HG02610 (cell line): ENCODE measurements around the gene OR4D1.

Experiments
- ATAC-seq: cut with Tn5 transposase; IDR thresholded peaks from one replicate; pipeline ENCODE4 v1.9.1; 2021; ENCODE audit warnings: mild to moderate bottlenecking, moderate library complexity; ENCODE audit not compliant: unreplicated experiment

Gene OR4D1

DNA sequence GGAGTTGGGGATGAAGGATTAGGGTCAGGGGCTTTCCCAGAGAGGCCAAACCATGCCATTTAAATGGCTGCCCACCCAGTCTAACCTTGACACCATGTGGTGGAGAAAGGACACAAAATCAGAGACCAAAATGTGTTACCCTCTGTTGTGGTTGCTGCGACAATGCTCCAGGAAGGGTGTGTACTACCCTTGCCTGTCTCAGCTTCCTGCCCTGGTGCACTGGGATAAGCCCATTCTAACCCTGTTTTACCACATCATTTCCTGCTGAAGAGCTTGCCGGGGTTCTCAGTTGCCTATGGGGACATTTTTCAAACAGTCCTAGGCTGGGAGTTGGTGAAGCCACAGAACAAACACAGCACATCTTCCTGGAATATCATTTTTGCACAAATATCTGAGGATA is 4.9 kb downstream of the OR4D1 start:
- no peak for ATAC-seq

DNA sequence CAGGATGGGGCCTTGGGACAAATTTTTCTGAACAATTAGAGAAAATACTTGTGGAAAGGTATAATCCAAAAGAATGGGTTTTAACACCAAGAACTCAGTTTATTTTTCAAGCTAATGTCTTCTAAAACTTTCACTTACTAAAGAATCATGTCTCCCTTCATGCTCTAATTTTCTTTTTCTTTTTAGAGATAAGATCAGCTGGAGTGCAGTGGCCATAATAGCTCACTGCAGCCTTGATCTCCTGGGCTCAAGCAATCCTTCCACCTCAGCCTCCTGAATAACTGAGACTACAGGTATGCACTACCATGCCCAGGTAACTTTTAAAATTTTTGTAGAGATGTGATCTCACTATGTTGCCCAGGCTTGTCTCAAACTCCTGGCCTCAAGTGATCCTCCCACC is 5.5 kb downstream of the OR4D1 start:
- no peak for ATAC-seq

DNA sequence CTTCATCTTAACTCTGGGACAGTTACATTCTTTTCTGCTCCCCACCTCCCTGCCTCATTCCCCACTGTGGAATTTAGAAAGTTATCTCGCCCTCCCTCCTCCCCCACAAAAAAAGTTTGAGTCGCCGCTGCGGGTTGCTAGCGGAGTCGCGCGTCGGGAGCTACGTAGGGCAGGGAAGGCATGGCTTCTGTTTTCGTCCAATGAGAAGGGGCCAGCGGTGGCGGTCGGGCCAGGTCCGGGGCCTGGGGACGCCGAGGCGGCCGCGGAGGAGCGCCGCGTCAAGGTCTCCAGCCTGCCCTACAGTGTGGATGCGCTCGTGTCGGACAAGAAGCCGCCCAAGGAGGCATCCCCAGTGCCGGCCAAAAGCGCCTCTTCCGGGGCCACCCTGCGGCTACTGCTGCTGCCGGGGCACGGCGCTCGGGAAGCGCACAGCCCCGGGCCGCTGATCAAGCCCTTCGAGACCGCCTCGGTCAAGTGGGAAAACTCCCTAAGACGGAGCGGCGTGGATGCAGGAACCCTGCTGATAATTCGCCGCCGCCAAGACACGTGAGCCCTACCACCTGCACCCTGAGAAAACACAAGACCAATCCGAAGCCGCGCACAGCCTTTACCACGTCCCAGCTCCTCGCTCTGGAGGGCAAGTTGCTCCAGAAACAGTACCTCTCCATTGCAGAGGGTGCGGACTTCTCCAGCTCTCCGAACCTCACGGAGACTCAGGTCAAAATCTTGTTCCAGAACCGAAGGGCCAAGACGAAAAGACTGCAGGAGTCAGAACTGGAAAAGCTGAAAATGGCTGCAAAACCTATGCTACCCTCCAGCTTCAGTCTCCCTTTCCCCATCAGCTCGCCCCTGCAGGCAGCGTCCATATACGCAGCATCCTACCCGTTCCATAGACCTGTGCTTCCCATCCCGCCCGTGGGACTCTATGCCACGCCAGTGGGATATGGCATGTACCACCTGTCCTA is 8.9 kb downstream of the OR4D1 start:
- no peak for ATAC-seq

DNA sequence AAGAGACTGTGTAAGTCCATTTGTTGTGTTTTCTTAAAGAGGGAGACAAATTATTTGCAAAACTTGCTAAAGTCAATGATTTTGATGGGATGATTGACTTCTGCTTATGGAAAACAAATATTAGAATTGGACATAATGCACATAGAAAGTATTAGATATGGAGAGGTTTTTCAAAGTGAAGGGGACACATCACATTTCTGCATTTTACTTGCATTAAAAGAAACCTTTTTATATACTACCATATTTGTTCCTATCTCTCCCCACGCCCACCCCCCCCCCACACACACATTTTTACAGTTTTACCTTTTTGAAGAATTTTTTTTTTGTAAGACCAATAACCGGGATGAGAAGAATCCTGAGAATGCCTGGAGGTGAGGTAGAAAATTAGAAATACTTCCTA is 10.0 kb downstream of the OR4D1 start:
- no peak for ATAC-seq

DNA sequence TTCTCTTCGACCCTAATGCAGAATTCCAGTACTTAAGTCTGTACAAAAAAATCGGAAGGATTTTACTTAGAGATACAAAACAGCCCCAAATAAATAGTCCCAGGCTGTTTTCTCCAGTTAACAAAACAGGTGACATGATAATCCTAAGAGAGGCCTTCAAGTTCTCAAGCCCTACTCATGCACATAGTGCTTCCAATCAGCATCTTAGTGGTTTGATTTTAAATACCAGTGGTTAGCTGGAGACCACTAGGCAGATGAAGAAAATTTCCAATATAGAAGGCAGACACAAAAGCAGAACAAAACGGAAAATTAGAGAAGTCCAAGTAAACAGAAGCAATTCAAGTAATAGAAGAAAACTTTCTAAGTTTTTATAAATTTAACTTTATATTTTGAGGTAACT is 13.4 kb downstream of the OR4D1 start:
- ATAC-seq: no peak

DNA sequence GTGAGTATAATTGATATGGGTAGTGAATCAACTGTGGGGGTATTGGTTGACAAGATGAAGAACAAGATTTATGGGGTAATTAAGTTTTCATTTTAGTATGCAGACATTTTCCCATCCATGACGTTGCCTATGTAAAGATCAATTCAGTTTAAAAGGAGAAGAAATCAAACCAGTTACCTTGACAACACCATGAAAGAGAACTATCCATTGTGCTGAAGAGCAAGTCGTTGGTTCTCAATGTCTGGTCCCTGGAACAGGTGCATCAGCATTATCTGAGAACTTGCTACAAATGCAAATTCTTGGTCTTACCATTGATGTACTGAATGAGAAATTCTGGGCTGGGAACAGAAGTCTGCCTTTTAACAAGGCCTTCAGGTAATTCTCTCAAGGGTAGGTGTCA is 17.8 kb downstream of the OR4D1 start:
- ATAC-seq: no peak

DNA sequence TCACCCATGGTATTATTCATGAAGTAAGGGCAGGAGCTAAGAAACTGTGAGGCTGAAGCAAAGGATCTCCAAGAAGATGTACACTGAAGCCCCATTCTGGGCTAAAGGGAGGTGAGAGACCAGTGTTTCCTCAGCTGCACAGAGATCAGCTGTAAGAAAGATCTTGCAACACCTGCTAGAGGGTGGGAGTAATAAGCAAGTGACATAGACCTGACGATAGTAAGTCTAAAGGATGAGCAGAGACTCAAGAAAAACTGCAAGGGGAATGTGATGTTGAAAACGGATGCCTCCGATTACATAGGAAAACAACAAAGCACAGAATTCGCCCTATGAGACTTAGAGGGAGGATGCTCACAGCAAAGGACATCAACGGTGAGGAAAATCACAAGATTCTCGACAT is 18.5 kb downstream of the OR4D1 start, which contains the start of gene OR4D2:
OR4D2 (plus strand) TSS at position 301 of the 400 bp plus-strand sequence. CDS start 2,674 bp downstream, outside the sequence.
- ATAC-seq: no peak

DNA sequence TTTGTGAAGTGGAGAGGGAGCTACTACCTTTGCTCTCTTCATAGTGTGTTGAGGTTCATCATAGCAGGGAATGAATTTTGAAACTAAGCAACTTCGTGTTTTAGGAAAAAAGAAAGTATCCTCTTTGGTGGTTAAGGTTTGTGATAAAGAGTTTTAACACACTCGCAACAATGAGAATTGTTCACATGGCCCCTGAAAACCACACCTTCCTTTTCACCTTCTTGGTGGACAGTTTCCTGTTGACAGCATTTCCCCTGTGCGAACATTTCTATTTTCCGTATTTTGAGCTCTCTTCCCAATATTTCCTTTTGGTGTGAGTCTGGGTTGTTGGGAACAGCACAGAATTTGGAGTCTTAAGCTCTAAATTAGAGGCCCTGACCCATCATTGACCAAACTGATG is 22.4 kb downstream of the OR4D1 start:
- ATAC-seq: no peak

DNA sequence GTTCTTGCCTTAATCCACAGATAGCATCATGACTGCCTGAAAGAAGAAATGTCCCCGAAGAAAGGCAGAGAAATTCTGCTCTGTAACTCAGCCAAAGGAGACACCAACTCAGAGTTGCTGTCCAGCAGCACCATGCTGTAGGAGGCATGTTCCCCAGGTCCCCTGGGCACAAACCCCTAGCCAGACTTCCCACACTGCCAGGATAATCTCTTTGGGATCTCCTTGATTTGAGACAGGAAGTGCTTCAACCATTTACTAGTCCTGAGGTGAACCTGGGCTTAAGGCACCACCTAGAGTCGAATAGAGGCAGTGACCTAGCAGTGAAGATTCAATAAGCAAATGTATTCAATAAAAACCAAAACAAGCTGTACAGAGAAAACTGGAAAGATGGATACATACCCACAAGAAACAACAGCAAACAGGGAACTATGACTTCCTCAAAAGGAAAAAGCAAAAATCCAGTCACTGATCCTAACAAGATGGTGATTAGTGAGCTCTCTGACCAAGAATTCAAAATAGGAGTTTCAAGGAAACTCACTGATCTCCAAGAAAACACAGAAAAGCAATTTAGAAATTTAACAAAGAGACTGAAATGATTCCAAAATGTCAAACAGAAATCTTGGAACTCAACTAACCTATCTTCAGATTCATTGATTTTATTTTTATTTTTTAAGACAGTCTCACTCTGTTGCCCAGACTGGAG is 24.3 kb downstream of the OR4D1 start:
- no peak for ATAC-seq

DNA sequence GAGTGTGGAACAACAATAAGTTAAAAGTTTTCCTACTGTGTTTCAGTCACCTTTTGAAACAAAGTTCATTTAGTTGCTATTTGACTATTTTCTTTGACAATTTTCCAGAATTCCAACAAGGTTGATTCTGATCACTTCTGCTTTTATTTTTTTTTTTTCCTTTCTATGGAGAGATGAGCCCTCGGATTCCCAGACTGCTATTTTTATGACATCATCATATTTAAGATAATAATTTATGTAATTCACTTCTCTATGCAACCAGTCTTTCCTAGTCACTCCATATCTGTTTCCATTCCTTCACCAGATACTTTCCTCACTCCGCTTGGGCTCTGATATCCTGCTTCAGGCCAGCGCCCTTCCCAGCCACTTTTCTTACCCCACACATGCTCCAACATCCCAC is 26.7 kb downstream of the OR4D1 start:
- ATAC-seq: no peak

DNA sequence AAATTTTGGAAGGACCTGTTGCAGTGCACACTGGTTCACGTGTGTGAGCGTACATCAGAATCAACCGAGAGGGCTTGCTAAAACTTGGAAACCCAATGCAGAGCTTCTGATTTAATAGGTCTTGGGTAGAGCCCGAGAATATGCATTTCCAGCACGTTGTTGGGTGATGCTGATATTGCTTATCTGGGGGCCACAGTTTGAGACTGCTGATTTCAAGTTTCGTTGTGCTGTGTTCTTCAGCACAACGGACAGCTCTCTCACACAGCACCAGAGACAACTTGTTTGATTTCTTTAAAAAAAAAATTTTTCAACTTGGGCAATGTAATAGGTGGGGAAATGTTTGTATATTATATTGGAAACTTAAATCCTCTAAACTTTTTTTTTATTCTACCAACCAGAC is 28.0 kb downstream of the OR4D1 start:
- no peak for ATAC-seq

DNA sequence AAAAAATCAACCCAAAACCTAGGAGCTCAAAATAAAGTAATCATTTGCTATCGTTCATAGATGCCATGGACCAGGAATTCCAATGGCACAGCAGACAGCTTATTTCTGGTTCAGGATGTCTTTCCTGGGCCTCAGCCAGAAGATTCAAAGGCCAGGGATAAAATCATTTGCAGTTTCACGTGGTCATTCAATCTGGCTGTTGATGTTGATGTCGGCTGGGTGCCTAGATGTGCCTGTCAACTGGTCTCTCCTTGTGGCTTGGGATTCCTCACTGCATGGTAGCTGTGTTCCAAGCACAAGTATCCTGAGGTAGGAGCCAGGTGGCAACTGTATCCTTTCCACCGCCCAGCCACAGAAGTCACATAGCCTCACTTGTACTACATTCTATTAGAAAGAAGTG is 33.6 kb downstream of the OR4D1 start:
- ATAC-seq: no peak

DNA sequence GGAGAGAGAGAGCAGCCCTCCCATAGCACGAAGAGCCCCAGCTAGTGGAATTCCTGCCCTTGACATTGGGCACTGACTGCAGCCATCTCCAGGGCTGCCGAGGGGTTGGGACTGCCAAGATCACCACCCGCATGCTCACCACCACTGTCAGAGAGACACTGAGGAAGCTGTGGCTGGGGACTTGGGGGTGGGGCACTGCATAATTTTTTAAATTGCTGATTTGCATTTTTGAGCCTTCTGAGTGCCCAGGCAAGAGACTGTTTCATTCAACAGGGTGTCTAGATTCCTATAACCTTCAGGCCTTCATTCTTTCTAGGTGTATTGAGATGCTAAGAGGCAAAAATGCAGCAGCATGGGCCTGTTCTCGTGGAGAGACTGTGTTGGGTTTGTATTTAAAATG is 35.3 kb downstream of the OR4D1 start:
- ATAC-seq: no peak

DNA sequence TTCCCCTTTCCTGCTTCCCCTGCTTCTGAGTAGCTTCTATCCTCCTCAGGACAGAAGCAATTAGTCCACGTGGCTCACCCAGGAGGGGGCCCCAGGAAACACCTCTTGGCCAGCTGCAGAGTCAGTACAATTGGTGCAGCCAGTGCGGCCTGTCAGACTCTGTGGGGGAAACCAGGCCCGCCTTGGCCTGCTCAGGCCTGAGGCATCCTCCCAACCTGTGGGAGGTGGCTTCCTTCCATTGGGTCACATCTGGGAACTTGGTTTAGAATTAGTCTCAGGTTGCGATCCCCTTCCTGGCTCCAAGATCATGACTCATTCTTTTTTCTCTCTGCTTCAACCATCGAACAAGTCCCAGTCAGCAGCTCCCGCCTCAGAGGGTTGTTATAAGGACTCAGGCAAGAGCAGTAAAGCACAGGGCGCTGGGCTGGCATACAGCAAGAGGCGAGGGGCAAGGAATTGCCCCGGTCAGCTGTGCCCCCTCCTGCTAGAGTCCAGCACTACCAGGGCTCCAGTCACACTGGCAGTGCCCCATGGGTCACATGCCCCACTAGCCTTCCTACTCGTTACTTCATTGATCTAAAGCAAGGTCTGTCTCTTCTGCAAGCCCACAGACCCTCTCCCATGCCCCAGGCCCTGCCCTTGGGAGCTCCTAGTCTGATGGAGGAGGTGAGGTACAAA is 36.3 kb downstream of the OR4D1 start:
- ATAC-seq: no peak

DNA sequence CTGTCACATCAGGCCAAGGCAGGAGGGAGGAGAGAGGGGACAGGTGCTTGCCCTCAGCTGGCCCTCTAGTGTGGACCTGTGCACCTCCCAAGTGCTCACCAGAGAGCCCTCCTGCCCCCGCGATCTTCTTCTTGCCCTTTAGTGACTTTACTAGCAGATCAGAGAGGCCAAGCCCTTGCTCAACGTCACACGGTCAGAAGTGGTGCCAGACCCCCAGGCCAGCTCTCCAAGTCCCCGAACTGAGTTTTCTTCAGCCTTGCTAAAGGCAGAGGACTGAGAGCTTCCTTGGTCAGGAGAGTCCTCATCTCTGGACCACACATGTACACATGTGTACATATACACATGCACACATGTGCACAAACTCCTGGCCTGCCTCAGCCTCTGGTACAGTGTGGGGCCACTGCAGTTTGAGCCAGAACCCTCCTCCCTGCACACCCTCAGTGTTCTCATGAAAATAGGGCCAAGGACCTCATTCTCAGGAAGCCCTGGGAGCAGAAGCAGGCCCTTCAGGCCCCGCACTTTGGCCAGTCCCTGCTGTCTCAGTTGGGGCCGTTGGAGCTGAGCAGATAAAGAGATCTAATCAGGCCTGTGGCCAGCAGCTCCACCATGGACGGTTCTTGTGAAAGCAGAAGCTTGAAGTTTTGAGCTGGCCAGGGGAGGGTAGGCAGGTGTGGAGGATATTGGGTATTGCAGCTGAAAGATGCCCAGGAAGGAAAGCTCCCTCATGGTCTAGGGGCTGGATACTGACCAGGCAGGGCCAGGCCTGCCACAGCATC is 37.0 kb downstream of the OR4D1 start:
- no peak for ATAC-seq

DNA sequence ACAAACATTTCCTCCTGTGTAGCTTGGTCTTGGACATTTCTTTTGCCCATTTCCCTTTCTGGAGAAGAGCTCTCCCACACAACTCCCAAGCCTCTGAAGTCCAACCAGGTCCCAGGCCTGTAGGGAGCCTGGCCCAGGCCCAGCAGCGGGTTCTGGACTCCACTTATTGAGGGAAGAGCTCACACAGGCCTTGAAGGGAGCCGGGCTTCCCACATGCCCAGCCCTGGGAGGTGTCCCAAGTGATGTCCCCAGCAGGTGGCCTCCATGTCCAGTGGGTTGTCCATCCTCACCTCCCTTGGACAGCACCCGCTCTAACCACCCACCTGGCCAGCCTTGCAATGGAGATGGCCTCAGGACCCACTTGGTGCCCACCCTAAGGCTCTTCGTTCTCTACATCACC is 38.4 kb downstream of the OR4D1 start:
- no peak for ATAC-seq

DNA sequence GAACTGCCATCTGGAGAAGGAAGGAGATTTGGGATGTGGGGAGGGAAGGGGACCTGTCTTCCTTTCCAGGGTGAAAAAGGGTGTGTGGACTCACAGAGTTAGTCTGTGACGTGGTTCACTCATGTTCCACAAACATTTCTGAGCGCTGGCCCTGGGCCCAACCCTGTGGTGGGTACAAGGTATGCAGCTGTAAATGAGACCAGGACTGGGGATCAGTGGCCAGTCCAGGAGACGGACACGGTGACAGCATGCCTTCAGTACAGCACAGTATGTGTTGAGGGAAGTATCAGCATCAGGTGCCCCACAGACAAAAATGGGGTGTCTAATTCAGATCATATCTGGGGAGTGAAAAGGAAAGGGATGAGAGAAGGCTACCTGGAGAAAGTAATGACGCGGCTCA is 38.9 kb downstream of the OR4D1 start:
- ATAC-seq: no peak

DNA sequence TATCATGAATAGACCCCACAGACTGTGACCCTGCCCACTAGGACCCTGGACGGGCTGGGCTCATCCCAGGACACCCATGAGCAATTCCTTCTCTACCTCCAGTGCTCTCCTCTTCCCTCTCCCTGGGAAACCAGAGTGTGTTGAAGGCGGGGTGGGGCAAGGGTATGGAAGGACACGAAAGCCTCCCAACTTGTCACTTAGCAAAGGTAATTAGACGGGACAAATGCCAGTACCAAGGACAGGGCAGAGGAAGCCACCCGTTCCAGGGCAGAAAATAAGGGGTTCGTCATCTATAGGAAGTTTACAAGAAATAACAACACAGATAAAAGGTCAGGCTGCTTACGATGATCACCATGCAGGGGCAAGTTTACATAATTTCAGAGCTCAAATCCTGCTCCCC is 39.5 kb downstream of the OR4D1 start:
- ATAC-seq: no peak

DNA sequence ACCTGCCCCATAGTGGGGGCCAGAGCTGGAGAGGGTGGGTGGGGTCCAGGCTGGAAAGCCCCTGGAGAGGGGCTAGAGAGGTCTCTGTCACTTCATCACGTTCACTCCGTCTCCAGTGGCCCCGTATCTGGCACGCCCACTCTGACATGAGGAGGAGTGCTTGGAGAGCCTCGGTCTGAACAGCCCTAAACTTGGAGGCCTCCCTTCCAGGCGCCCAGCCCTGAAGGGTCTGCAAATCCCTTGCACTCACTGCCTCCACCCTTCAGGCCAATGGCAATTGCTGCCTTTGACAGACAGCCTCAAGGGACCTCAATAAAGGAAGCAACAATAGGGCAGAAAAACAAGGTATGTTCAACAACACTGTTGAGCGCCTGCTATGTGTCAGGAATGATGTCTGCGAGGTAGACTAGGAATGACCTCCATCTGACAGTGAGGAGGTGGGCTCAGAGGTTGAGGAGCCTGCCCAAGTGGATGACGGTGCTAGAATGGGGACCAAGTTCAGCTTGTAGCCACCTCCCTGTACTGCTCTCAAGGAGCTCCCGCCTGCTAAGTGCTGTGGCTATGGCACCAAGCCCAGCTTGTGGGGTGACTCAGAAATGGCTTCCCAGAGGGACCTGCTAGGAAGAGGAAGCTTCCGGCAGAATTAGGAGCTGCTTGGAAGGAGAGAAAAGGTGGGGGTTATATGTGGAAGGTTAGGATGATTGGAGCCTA is 41.4 kb downstream of the OR4D1 start:
- ATAC-seq: no peak

DNA sequence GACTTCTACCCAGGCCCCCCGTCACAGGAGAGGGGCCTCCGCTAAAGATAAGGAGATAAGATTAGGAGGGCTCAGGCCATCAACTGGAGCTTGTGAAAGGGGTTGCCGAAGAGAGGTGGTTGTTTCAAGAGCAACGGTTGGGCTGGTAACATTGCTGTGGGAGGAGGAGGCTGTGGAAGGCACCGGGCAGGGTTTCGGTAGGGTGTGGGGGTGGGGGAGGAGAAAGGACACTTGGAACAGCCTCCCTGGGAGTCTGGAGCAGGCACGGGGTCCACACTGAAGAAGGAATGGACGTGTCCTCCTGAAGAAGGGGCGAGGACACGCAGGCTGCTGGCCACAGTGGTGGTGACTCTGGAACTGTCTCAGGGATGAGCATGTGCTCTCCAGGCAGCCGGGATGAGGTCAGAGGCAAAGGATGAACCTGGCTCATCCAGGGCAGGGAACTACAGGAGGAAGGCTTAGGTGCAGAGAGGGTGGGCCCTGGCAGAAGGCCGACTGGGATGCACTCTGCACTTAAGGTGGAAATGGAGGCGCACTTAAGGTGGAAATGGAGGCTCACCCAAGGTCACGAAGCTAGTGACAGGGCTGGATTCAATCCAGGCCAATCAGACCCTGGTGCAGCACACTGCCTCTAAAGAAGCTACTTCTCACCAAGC is 43.2 kb downstream of the OR4D1 start:
- ATAC-seq: no peak
